GM19240 (cell line): ENCODE measurements around the gene WNT4.

ENCODE experiments used
- DNase-seq: peaks from one replicate; pipeline ENCODE4 v3.0.0; 2011; ENCODE audit warnings: low spot score; ENCODE audit not compliant: insufficient read length

WNT4 gene

GRCh38 chr1:22078133-22078532 is 64.8 kb downstream of the WNT4 start:
- no peak for DNase-seq

GRCh38 chr1:22077728-22078127 is 65.2 kb downstream of the WNT4 start:
- DNase-seq: no peak

- DNase-seq: no peak
These were observed 66.6 kb downstream of the WNT4 start for GRCh38 chr1:22076346-22076745.

- DNase-seq: no peak
These were observed 67.2 kb downstream of the WNT4 start for GRCh38 chr1:22075718-22076117.

GRCh38 chr1:22074803-22075202 is 68.1 kb downstream of the WNT4 start:
- no peak for DNase-seq

GRCh38 chr1:22071511-22071910 is 71.4 kb downstream of the WNT4 start:
- DNase-seq: no peak
